ENCODE measurements around the gene ITGB3BP.

ITGB3BP gene

DNA sequence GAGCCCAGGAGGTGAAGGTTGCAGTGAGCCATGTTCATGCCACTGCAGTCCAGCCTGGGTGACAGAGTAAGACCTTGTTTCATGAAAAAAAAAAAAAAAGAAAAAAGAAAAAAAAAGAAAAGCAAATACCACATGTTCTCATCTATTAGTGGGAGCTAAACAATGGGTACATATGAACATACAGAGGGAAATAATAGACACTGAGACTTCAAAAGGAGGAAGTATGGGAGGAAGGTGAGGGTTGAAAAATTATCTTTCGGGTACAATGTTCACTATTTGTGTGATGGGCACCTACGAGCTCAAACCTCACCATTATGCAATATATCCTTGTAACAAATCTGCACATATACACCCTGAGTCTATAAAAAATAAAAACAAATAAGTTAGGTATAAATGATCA, 6.4 kb downstream of the ITGB3BP start:
- no peaks in the 10 kb centered on the region for H3K36me3 ChIP-seq (ENCODE audit: control insufficient read depth in 5 of 5, insufficient read depth in 5 of 5, low read length in 5 of 5)
- H3K9me3 ChIP-seq (ENCODE audit: control insufficient read depth in 5 of 5, low read length in 5 of 5): no peaks in the 10 kb centered on the region
- no peaks in the 10 kb centered on the region for H3K4me1 ChIP-seq (ENCODE audit: control insufficient read depth in 5 of 5, insufficient read depth in 5 of 5, low read length in 5 of 5)
- H3K4me3 ChIP-seq (ENCODE audit: low read depth in 1 of 5, low read length in 5 of 5): no peak overlapping the region
- no peak overlapping the region for H3K27ac ChIP-seq (ENCODE audit: low read depth, low read length)
- H3K27me3 ChIP-seq (ENCODE audit: control insufficient read depth in 5 of 5, insufficient read depth in 4 of 5, low read length in 5 of 5): no peaks in the 10 kb centered on the region
- no peak overlapping the region for H3K9ac ChIP-seq (ENCODE audit: low read length in 5 of 5)

DNA sequence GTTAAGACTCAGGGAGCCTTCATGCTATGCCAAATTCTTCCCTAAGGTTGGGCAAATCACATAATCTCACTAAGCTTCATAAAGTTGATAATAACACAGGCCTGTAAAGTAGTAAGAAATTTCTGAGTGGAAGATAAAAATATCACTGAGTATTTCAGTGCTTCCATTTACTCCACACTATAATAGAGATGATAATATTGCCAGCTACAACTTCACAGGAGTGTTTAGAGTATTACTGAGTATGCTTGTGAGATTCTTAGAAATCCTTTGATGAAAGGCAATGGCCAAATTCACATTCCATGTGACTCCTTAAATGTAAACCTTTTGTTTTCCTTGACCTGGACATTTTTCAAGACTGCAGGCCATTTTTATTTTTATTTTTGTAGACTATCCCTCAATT, 10.4 kb downstream of the ITGB3BP start:
- Histone ChIP-seq H3K9ac (ENCODE audit: low read length in 5 of 5) (no peak overlapping the region), H3K27me3 (ENCODE audit: control insufficient read depth in 5 of 5, insufficient read depth in 4 of 5, low read length in 5 of 5) (no peaks in the 10 kb centered on the region), H3K4me3 (ENCODE audit: low read depth in 1 of 5, low read length in 5 of 5) (no peak overlapping the region), H3K27ac (ENCODE audit: low read depth, low read length) (no peak overlapping the region), H3K9me3 (ENCODE audit: control insufficient read depth in 5 of 5, low read length in 5 of 5) (no peaks in the 10 kb centered on the region), H3K4me1 (ENCODE audit: control insufficient read depth in 5 of 5, insufficient read depth in 5 of 5, low read length in 5 of 5) (no peaks in the 10 kb centered on the region), H3K36me3 (ENCODE audit: control insufficient read depth in 5 of 5, insufficient read depth in 5 of 5, low read length in 5 of 5) (peaks cover 0 to 8% (median 0%) of the 10 kb centered on the region in 5 donors)

DNA sequence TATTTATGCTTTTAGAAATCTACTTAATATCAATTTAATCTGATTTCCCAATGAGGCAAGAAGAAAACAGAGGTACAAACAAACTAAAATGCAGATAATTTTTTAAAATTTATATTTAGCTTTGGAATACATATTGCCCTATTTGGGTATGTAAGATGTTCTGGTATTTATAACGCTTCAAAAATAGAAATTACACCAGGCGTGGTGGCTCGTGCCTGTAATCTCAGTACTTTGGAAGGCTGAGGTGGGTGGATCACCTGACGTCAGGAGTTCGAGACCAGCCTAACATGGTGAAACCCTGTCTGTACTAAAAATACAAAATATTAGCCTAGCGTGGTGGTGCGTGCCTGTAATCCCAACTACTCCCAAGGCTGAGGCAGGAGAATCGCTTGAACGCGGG, 13.3 kb downstream of the ITGB3BP start:
- H3K27me3 ChIP-seq (ENCODE audit: control insufficient read depth in 5 of 5, insufficient read depth in 4 of 5, low read length in 5 of 5): no peaks in the 10 kb centered on the region
- H3K27ac ChIP-seq (ENCODE audit: low read depth, low read length): no peak overlapping the region
- no peaks in the 10 kb centered on the region for H3K9me3 ChIP-seq (ENCODE audit: control insufficient read depth in 5 of 5, low read length in 5 of 5)
- H3K9ac ChIP-seq (ENCODE audit: low read length in 5 of 5): no peak overlapping the region
- no peak overlapping the region for H3K4me3 ChIP-seq (ENCODE audit: low read depth in 1 of 5, low read length in 5 of 5)
- no peaks in the 10 kb centered on the region for H3K4me1 ChIP-seq (ENCODE audit: control insufficient read depth in 5 of 5, insufficient read depth in 5 of 5, low read length in 5 of 5)
- peaks cover 0 to 18% (median 8%) of the 10 kb centered on the region in 5 donors for H3K36me3 ChIP-seq (ENCODE audit: control insufficient read depth in 5 of 5, insufficient read depth in 5 of 5, low read length in 5 of 5)

DNA sequence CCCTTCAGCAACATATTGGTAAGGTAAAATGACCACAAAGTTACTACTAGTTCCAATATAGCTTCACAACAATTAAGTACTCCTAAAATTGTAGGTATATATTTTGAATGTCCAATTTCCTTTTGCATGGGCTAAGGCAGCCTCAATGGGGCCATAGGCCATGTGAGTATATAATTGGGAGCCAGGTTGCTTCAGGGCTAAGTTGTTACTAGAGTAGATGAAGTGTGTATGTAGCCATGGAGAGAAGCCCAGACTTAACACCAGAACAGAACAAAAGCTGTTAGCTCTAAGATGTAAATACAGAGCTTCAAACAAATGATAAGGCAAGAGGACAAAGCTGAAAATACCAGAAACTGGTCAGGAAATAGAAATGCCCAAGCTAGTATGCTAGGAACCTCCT, 16.2 kb downstream of the ITGB3BP start:
- no peak overlapping the region for H3K27ac ChIP-seq (ENCODE audit: low read depth, low read length)
- no peaks in the 10 kb centered on the region for H3K4me1 ChIP-seq (ENCODE audit: control insufficient read depth in 5 of 5, insufficient read depth in 5 of 5, low read length in 5 of 5)
- H3K4me3 ChIP-seq (ENCODE audit: low read depth in 1 of 5, low read length in 5 of 5): no peak overlapping the region
- no peak overlapping the region for H3K9ac ChIP-seq (ENCODE audit: low read length in 5 of 5)
- H3K27me3 ChIP-seq (ENCODE audit: control insufficient read depth in 5 of 5, insufficient read depth in 4 of 5, low read length in 5 of 5): no peaks in the 10 kb centered on the region
- H3K9me3 ChIP-seq (ENCODE audit: control insufficient read depth in 5 of 5, low read length in 5 of 5): no peaks in the 10 kb centered on the region
- H3K36me3 ChIP-seq (ENCODE audit: control insufficient read depth in 5 of 5, insufficient read depth in 5 of 5, low read length in 5 of 5): peaks cover 0 to 18% (median 8%) of the 10 kb centered on the region in 5 donors

DNA sequence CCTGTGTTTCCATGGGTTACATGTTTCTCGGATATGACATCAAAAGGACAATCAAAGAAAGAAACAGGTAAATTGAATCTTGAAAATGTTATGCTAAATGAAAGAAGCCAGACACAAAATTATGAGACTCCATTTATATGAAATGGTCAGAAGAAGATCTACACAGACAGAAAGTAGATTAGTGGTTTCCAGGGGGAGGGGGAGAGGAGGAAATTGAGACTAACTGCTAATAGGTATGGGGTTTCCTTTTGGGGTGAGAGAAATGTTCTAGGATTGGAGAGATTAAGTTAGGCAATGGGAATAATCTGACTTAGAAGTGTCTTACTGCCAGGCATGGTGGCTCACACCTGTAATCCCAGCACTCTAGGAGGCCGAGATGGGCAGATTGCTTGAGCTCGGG, 21.8 kb downstream of the ITGB3BP start:
- Histone ChIP-seq H3K9me3 (ENCODE audit: control insufficient read depth in 5 of 5, low read length in 5 of 5) (no peaks in the 10 kb centered on the region), H3K36me3 (ENCODE audit: control insufficient read depth in 5 of 5, insufficient read depth in 5 of 5, low read length in 5 of 5) (peaks cover 0 to 4% (median 0%) of the 10 kb centered on the region in 5 donors), H3K4me3 (ENCODE audit: low read depth in 1 of 5, low read length in 5 of 5) (no peak overlapping the region), H3K27ac (ENCODE audit: low read depth, low read length) (no peak overlapping the region), H3K27me3 (ENCODE audit: control insufficient read depth in 5 of 5, insufficient read depth in 4 of 5, low read length in 5 of 5) (no peaks in the 10 kb centered on the region), H3K4me1 (ENCODE audit: control insufficient read depth in 5 of 5, insufficient read depth in 5 of 5, low read length in 5 of 5) (no peaks in the 10 kb centered on the region), H3K9ac (ENCODE audit: low read length in 5 of 5) (no peak overlapping the region)

DNA sequence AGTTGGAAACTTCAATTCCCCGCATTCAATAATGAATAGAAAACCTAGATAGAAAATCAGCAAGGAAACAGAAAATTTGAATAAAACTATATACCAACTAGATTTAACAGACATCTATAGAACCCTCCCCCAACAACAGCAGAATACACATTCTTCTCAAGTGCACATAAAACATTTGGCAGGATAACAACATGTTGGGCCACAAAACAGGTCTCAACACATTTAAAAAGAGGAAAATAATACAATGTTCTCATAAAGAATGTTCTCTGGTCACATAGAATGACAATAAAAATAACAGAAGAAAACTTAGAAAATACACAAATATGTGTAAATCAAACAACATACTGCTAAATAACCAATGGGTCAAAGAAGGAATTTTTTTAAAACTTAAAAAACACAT, 24.9 kb downstream of the ITGB3BP start:
- Histone ChIP-seq H3K4me3 (ENCODE audit: low read depth in 1 of 5, low read length in 5 of 5) (no peak overlapping the region), H3K4me1 (ENCODE audit: control insufficient read depth in 5 of 5, insufficient read depth in 5 of 5, low read length in 5 of 5) (no peaks in the 10 kb centered on the region), H3K27ac (ENCODE audit: low read depth, low read length) (no peak overlapping the region), H3K9me3 (ENCODE audit: control insufficient read depth in 5 of 5, low read length in 5 of 5) (no peaks in the 10 kb centered on the region), H3K27me3 (ENCODE audit: control insufficient read depth in 5 of 5, insufficient read depth in 4 of 5, low read length in 5 of 5) (no peaks in the 10 kb centered on the region), H3K9ac (ENCODE audit: low read length in 5 of 5) (no peak overlapping the region), H3K36me3 (ENCODE audit: control insufficient read depth in 5 of 5, insufficient read depth in 5 of 5, low read length in 5 of 5) (peaks cover 0 to 4% (median 0%) of the 10 kb centered on the region in 5 donors)

DNA sequence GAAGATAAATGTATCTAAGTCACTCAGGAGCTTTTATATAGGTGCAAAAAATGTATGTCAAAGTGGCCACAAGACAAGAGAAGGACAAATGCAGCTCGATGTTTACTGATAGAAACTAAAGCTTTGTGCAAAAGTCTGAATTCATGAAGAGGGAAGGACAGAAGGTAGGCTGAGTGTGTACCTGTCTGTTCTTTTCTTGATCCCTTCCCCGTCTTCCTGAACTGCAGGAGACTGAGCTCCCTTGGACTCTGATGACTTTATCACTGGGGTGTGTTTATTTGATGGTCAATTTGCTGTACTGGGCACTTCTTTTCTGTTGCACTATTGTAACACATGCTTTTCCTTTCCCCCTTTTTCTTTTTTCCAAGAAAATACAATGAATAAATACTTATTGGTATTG, 25.4 kb downstream of the ITGB3BP start:
- Histone ChIP-seq H3K9ac (ENCODE audit: low read length in 5 of 5) (no peak overlapping the region), H3K27me3 (ENCODE audit: control insufficient read depth in 5 of 5, insufficient read depth in 4 of 5, low read length in 5 of 5) (no peaks in the 10 kb centered on the region), H3K4me1 (ENCODE audit: control insufficient read depth in 5 of 5, insufficient read depth in 5 of 5, low read length in 5 of 5) (no peaks in the 10 kb centered on the region), H3K4me3 (ENCODE audit: low read depth in 1 of 5, low read length in 5 of 5) (no peak overlapping the region), H3K27ac (ENCODE audit: low read depth, low read length) (no peak overlapping the region), H3K9me3 (ENCODE audit: control insufficient read depth in 5 of 5, low read length in 5 of 5) (no peaks in the 10 kb centered on the region), H3K36me3 (ENCODE audit: control insufficient read depth in 5 of 5, insufficient read depth in 5 of 5, low read length in 5 of 5) (peaks cover 0 to 4% (median 0%) of the 10 kb centered on the region in 5 donors)

DNA sequence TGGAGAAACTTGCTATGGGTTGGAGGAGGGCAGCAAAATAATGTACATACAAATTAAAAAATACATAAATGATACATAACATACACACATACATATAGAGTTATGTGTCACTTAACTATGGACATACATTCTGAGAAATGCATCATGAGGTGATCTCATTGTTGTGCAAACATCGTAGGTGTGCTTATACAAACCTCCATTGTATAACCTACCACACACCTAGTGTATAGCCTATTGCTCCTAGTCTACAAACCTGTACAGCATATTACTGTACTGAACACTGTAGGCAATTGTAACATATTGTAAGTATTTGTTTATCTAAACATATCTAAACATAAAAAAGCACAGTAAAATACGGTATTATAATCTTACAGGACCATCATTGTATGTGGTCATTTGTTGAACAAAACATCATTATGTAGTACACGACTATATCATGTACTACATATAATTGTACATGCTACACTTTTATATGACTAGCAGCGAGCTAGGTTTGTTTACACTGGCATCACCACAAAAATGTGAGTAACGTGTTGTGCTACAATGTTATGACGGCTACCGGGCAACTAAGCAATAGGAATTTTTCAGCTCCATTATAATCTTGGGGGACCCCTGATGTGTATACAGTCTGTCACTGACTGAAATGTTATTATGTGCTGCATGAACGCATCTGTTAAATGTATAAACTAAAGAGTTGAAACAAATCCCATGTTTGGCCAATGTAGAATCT, 35.5 kb downstream of the ITGB3BP start:
- Histone ChIP-seq H3K27me3 (ENCODE audit: control insufficient read depth in 5 of 5, insufficient read depth in 4 of 5, low read length in 5 of 5) (no peaks in the 10 kb centered on the region), H3K27ac (ENCODE audit: low read depth, low read length) (no peak overlapping the region), H3K4me3 (ENCODE audit: low read depth in 1 of 5, low read length in 5 of 5) (no peak overlapping the region), H3K9me3 (ENCODE audit: control insufficient read depth in 5 of 5, low read length in 5 of 5) (no peaks in the 10 kb centered on the region), H3K4me1 (ENCODE audit: control insufficient read depth in 5 of 5, insufficient read depth in 5 of 5, low read length in 5 of 5) (no peaks in the 10 kb centered on the region), H3K36me3 (ENCODE audit: control insufficient read depth in 5 of 5, insufficient read depth in 5 of 5, low read length in 5 of 5) (peaks cover 0 to 13% (median 0%) of the 10 kb centered on the region in 5 donors), H3K9ac (ENCODE audit: low read length in 5 of 5) (no peak overlapping the region)

DNA sequence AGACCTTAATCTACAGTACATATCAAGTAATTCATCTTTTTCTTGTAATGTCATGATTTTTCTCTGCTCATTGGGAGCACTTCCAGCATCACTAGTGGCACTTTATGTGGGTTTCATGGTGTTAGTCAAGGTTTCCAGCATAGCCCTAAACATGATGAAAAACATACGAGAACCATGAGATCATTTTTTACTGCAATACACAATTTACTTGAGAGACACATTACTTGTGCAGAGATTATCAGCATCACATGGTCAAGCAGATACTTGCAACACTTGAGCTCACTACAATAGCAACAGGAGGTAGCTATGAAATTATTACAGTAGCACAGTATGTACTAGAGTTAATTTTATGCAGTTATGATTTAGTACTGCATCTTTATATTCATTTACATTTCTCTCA, 36.4 kb downstream of the ITGB3BP start:
- H3K9ac ChIP-seq (ENCODE audit: low read length in 5 of 5): no peak overlapping the region
- no peaks in the 10 kb centered on the region for H3K27me3 ChIP-seq (ENCODE audit: control insufficient read depth in 5 of 5, insufficient read depth in 4 of 5, low read length in 5 of 5)
- no peaks in the 10 kb centered on the region for H3K4me1 ChIP-seq (ENCODE audit: control insufficient read depth in 5 of 5, insufficient read depth in 5 of 5, low read length in 5 of 5)
- H3K9me3 ChIP-seq (ENCODE audit: control insufficient read depth in 5 of 5, low read length in 5 of 5): no peaks in the 10 kb centered on the region
- peaks cover 0 to 13% (median 0%) of the 10 kb centered on the region in 5 donors for H3K36me3 ChIP-seq (ENCODE audit: control insufficient read depth in 5 of 5, insufficient read depth in 5 of 5, low read length in 5 of 5)
- H3K27ac ChIP-seq (ENCODE audit: low read depth, low read length): no peak overlapping the region
- H3K4me3 ChIP-seq (ENCODE audit: low read depth in 1 of 5, low read length in 5 of 5): no peak overlapping the region

DNA sequence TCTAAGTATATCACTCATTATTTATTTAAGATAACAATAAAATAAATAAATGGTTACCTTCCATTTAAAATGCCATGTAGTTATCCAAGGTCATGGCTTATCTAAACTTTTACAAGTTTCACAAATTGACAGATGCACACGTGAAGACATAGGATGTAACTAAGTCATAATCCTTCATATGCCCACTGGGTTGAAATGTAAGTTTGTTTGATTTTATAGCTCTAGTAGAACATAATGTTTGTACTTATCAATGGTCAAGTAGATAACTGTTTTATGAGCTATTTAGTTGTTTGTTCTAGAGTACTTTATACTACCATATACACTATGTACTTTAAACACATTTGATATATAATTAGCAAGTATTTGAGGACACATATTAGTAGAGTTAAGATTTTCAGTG, 43.0 kb downstream of the ITGB3BP start:
- no peak overlapping the region for H3K27ac ChIP-seq (ENCODE audit: low read depth, low read length)
- no peaks in the 10 kb centered on the region for H3K4me1 ChIP-seq (ENCODE audit: control insufficient read depth in 5 of 5, insufficient read depth in 5 of 5, low read length in 5 of 5)
- peaks cover 0 to 7% (median 0%) of the 10 kb centered on the region in 5 donors for H3K36me3 ChIP-seq (ENCODE audit: control insufficient read depth in 5 of 5, insufficient read depth in 5 of 5, low read length in 5 of 5)
- no peaks in the 10 kb centered on the region for H3K27me3 ChIP-seq (ENCODE audit: control insufficient read depth in 5 of 5, insufficient read depth in 4 of 5, low read length in 5 of 5)
- no peaks in the 10 kb centered on the region for H3K9me3 ChIP-seq (ENCODE audit: control insufficient read depth in 5 of 5, low read length in 5 of 5)
- H3K4me3 ChIP-seq (ENCODE audit: low read depth in 1 of 5, low read length in 5 of 5): no peak overlapping the region
- no peak overlapping the region for H3K9ac ChIP-seq (ENCODE audit: low read length in 5 of 5)

Measured in subcutaneous abdominal adipose tissue (tissue), 5 donors.